Parathyroid adenoma (tissue), 2 donors: Measurements from ENCODE around the gene SH3BGRL.

ENCODE experiments used
- H2AFZ ChIP-seq: fragments of 300-600 bp; sonication (generic); one replicate; pipeline ENCODE4 v1.7.0; 2017; ENCODE audit warnings: antibody characterized with exemption, mild to moderate bottlenecking
- H3K27ac ChIP-seq: fragments of 300-600 bp; sonication (generic); one replicate; pipeline ENCODE4 v1.7.0; 2017
- H3K27me3 ChIP-seq: fragments of 300-600 bp; sonication (generic); one replicate; pipeline ENCODE4 v1.7.0; 2017; ENCODE audit warnings: low read length; ENCODE audit not compliant: control insufficient read depth, insufficient read depth
- H3K36me3 ChIP-seq: fragments of 300-600 bp; sonication (generic); one replicate; pipeline ENCODE4 v1.7.0; 2017; ENCODE audit warnings: low read length; ENCODE audit not compliant: control insufficient read depth, insufficient read depth
- H3K4me1 ChIP-seq: fragments of 300-600 bp; sonication (generic); one replicate; pipeline ENCODE4 v1.7.0; 2017; ENCODE audit warnings: control low read depth
- H3K4me2 ChIP-seq: fragments of 300-600 bp; sonication (generic); one replicate; pipeline ENCODE4 v1.7.0; 2017; ENCODE audit warnings: low read length
- H3K4me3 ChIP-seq: fragments of 300-600 bp; sonication (generic); one replicate; pipeline ENCODE4 v1.7.0; 2017; ENCODE audit warnings: low read depth, low read length
- H3K79me2 ChIP-seq: fragments of 300-600 bp; sonication (generic); one replicate; pipeline ENCODE4 v1.7.0; 2017; ENCODE audit warnings: control low read depth
- H3K9ac ChIP-seq: fragments of 300-600 bp; sonication (generic); one replicate; pipeline ENCODE4 v1.7.0; 2017; ENCODE audit warnings: mild to moderate bottlenecking
- H3K9me3 ChIP-seq: fragments of 300-600 bp; sonication (generic); one replicate; pipeline ENCODE4 v1.7.0; 2017; ENCODE audit warnings: low read length; ENCODE audit not compliant: control insufficient read depth
- TF ChIP-seq, protein P1 (sequence below): fragments of 300-600 bp; sonication (generic); IDR thresholded peaks from one replicate; pipeline ENCODE4 v1.7.0; 2017; ENCODE audit warnings: antibody characterized with exemption, mild to moderate bottlenecking
- donor health status: primary hyperparathyroidism.

The SH3BGRL gene

DNA sequence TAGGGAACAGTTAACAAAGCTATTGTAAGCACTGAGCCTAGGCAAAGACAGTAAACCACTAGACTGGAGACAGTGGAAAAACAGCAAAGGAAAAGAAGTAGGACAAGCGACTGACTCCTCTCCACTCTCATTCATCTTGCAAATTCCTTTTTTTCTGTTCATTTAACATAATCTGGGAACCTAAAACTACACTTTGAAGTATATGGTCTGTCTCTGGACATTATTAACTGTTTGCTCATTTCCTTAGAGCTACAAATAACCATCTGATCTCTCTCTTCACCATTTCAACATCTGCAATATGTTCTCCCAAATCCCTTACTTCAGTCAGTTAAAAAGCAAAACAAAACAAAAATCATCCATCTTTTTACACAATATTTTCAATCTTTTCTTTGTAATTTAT is 831 bp upstream of the SH3BGRL start:
- Histone ChIP-seq H3K4me1 (no peaks in the 10 kb centered on the region), H3K27me3 (no peaks in the 10 kb centered on the region), H3K4me3 (peak overlapping the region; percentile 67), H2AFZ (peak overlapping the region; percentile 90), H3K9ac (peak overlapping the region; percentile 11), H3K9me3 (no peaks in the 10 kb centered on the region), H3K79me2 (no peaks in the 10 kb centered on the region), H3K27ac (peak overlapping the region; percentile 83), H3K4me2 (peak overlapping the region; percentile 54), H3K36me3 (no peaks in the 10 kb centered on the region)
- TF ChIP-seq, protein P1, sequence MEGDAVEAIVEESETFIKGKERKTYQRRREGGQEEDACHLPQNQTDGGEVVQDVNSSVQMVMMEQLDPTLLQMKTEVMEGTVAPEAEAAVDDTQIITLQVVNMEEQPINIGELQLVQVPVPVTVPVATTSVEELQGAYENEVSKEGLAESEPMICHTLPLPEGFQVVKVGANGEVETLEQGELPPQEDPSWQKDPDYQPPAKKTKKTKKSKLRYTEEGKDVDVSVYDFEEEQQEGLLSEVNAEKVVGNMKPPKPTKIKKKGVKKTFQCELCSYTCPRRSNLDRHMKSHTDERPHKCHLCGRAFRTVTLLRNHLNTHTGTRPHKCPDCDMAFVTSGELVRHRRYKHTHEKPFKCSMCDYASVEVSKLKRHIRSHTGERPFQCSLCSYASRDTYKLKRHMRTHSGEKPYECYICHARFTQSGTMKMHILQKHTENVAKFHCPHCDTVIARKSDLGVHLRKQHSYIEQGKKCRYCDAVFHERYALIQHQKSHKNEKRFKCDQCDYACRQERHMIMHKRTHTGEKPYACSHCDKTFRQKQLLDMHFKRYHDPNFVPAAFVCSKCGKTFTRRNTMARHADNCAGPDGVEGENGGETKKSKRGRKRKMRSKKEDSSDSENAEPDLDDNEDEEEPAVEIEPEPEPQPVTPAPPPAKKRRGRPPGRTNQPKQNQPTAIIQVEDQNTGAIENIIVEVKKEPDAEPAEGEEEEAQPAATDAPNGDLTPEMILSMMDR, result no peak

DNA sequence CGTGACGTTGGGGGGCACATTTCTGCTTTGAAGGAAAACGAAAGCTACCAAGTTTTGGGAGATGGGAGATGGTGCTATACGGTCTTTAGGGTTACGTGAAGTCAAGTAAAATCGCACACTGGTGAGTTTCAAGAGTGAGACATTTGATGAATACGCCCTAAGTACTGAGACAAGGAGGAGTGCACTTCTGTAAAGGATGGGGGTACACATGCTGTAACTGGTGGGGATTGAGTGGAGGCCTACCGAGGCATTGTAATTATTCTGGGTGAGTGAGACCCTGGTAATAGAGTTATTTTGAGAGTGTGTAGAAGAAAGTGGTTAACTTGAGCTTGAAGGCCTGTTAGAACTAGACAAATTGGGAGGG is 536 bp downstream of the SH3BGRL start:
- Histone ChIP-seq H3K4me3 (peak overlapping the region; percentile 67), H3K4me2 (peak overlapping the region; percentile 80), H3K79me2 (no peaks in the 10 kb centered on the region), H3K9ac (no peak overlapping the region), H3K36me3 (no peaks in the 10 kb centered on the region), H3K27ac (peak overlapping the region; percentile 83), H3K9me3 (no peaks in the 10 kb centered on the region), H3K27me3 (no peaks in the 10 kb centered on the region), H2AFZ (peak overlapping the region; percentile 90), H3K4me1 (no peaks in the 10 kb centered on the region)
- TF ChIP-seq, protein P1, result no peak

DNA sequence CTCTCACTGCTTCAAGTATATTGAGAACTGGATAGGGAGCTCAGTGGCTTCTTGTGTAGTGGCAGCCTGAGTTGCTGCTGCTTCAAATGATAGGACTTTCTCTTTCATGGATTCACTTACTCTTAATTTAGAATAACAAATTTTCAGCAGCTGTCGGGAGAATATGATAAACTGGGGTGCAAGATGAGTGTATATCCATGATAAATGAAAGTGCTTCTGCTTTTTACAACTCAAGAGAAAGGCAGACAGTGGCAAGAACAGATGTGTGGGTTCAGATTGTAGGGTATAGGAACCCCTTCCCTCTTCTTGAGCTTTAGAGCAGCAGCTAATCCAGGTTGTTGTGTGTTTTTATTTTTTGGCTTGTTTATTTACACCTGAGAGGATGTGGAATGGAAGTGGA is 1.0 kb downstream of the SH3BGRL start:
- no peak overlapping the region for H3K9ac ChIP-seq
- TF ChIP-seq, protein P1, result no peak
- H3K4me3 ChIP-seq, result peak overlapping the region; percentile 67
- no peaks in the 10 kb centered on the region for H3K36me3 ChIP-seq
- H3K9me3 ChIP-seq, result no peaks in the 10 kb centered on the region
- H3K4me1 ChIP-seq, result no peaks in the 10 kb centered on the region
- peak overlapping the region; percentile 90 for H2AFZ ChIP-seq
- no peaks in the 10 kb centered on the region for H3K79me2 ChIP-seq
- H3K4me2 ChIP-seq, result peak overlapping the region; percentile 80
- peak overlapping the region; percentile 83 for H3K27ac ChIP-seq
- no peaks in the 10 kb centered on the region for H3K27me3 ChIP-seq

DNA sequence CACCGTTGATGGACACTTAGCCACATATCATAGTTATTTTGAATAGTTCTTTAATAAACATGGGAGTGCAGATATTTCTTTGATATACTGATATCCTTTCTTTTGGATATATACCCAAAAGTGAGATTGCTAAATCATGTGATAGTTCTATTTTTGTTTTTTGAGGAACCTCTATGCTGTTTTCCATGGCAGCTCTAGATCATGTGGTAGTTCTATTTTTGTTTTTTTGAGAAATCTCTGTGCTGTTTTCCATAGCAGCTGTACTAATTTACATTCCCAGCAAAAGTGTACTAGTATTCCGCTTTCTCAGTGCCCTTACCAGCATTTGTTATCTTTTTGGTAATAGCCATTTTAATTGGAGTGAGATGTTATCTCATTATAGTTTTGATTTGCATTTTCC is 3.6 kb downstream of the SH3BGRL start:
- H3K9me3 ChIP-seq, result no peaks in the 10 kb centered on the region
- no peaks in the 10 kb centered on the region for H3K36me3 ChIP-seq
- no peaks in the 10 kb centered on the region for H3K4me1 ChIP-seq
- TF ChIP-seq, protein P1, result no peak
- H2AFZ ChIP-seq, result no peak overlapping the region
- no peaks in the 10 kb centered on the region for H3K27me3 ChIP-seq
- H3K9ac ChIP-seq, result no peak overlapping the region
- no peak overlapping the region for H3K4me3 ChIP-seq
- no peak overlapping the region for H3K4me2 ChIP-seq
- H3K79me2 ChIP-seq, result no peaks in the 10 kb centered on the region
- H3K27ac ChIP-seq, result no peak overlapping the region

DNA sequence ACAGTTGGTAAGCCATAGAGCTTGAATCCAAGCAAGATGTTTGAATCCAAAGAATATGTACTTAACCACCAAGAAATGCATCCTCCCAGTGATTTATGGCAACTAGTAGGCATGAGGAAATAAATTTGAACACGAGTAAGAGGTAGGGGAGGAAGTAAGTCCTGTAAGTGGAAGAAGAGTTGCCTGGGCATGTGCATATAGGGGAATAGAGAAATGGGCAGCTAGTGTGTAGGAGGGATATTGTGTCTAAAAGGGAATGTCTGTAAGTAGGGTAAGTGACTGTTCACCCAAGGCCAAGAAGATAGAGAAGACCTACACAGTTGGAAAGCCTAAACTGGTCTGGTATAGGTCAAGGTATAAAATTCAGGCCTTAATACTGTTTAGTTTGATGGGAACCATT is 4.6 kb downstream of the SH3BGRL start:
- Histone ChIP-seq H3K79me2 (no peaks in the 10 kb centered on the region), H3K4me1 (no peaks in the 10 kb centered on the region), H3K27ac (no peak overlapping the region), H3K27me3 (no peaks in the 10 kb centered on the region), H2AFZ (no peak overlapping the region), H3K9ac (no peak overlapping the region), H3K4me2 (no peak overlapping the region), H3K9me3 (no peaks in the 10 kb centered on the region), H3K4me3 (no peak overlapping the region), H3K36me3 (no peaks in the 10 kb centered on the region)
- TF ChIP-seq, protein P1, result no peak
